Aorta (tissue), 5 donors: ENCODE data around the gene BZW1. TPM values are rescaled to one million over a fixed set of nuclear protein-coding genes. Genes with fewer than 3 reads are reported as not detected.

Experiments used
- ATAC-seq: fragments of 200-7000 bp; cut with Tn5 transposase; one replicate; pipeline ENCODE4 v1.9.1; 2022; ENCODE audit warnings: moderate library complexity; ENCODE audit not compliant: low FRiP score
- DNase-seq, 2 donors: peaks; one replicate each; pipeline ENCODE4 v3.0.0-alpha.2; 2020
- H3K27ac ChIP-seq, 2 donors: one replicate each; pipeline ENCODE4 v1.5.1; 2013; ENCODE audit warnings: low read length in 2 of 2, mild to moderate bottlenecking in 2 of 2, moderate library complexity in 2 of 2, control low read depth in 1 of 2, inconsistent platforms in 1 of 2, low read depth in 1 of 2
- H3K27me3 ChIP-seq, 2 donors: one replicate each; pipeline ENCODE4 v1.6.1; 2013; ENCODE audit warnings: control low read depth in 1 of 2, low read length in 1 of 2, mild to moderate bottlenecking in 1 of 2, moderate library complexity in 1 of 2; ENCODE audit not compliant: insufficient read depth in 2 of 2, control insufficient read depth in 1 of 2
- H3K36me3 ChIP-seq, 2 donors: one replicate each; pipeline ENCODE4 v1.6.1; 2013; ENCODE audit warnings: control low read depth in 1 of 2, low read length in 1 of 2, mild to moderate bottlenecking in 1 of 2; ENCODE audit not compliant: insufficient read depth in 2 of 2, control insufficient read depth in 1 of 2
- H3K4me1 ChIP-seq, 2 donors: one replicate each; pipeline ENCODE4 v1.6.1; 2013; ENCODE audit warnings: low read length in 2 of 2, control low read depth in 1 of 2, mild to moderate bottlenecking in 1 of 2, moderate library complexity in 1 of 2; ENCODE audit not compliant: insufficient read depth in 2 of 2, control insufficient read depth in 1 of 2
- H3K4me3 ChIP-seq, 2 donors: one replicate each; pipeline ENCODE4 v1.5.1; 2013; ENCODE audit warnings: low read length in 2 of 2, control low read depth in 1 of 2, mild to moderate bottlenecking in 1 of 2
- H3K9me3 ChIP-seq: one replicate; pipeline ENCODE4 v1.6.1; 2013; ENCODE audit warnings: mild to moderate bottlenecking, low read length; ENCODE audit not compliant: control insufficient read depth
- WGBS, 2 donors: extraction: QIAGEN DNeasy Blood & Tissue Kit; methylation state at CpG; one replicate each; pipeline ENCODE4 v1.1.7; 2013; 5-methylcytosine and 5-hydroxymethylcytosine counted together
- intact Hi-C, 2 donors: fragments of 100-400 bp; cut with DNase I; formaldehyde crosslinking; loops; one replicate each; pipeline versions ENCODE4 v1.14.2 to v1.15.0; 2022
- polyA plus RNA-seq, 2 donors: library from polyadenylated mRNA; stranded (reverse); fragments of 200-250 nt; gene quantifications; one replicate each; pipeline ENCODE4 v1.2.3, GENCODE V29; 2013
- total RNA-seq, 2 donors: library from RNA; stranded (reverse); fragmentation: NEBNext Ultra II Directional; extraction: Animal tissue kit (Norgen Biotek cat#: 25700); gene quantifications; one replicate each; pipeline ENCODE4 v1.2.1, GENCODE V29; 2021
- donor health status: healthy with polysubstance abuse.
- donor health status: Bipolar disorder and iron deficiency.
- donor health status: DM: no; HTN: no; CAD: no.
- donor health status: DM: no; HTN: no; CAD: no.
- donor health status: DM: yes; HTN: yes; CAD: no.

BZW1 gene
- total and polyA plus RNA-seq, 4 donors: 73.1 to 250 (median 136) TPM

DNA sequence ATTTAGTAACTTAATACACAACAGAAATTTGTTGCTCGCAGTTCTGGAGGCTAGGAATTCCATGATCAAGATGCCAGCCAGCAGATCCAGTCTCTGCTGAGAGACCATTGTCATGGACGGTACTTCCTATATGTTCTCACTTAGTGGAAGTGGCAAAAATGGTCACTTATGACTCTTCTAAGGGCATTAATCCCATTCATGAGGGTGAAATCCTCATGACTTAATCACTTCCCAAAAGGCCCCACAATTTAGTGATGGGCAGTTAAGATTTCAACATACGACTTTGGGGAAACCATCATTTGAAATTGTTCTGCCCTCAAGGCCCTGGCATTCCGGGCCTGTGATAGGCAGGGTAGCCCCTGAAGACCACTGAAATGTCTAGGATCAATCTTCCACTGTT, 23.0 kb downstream of the BZW1 start:
- 89 to 91% methylated on average over 4 of the region's 4 CpGs for WGBS, 2 donors
- no peak for DNase-seq
- no peak for ATAC-seq
- Histone ChIP-seq H3K9me3 (peaks cover 1% of the 10 kb centered on the region), H3K4me3 (no peak overlapping the region), H3K27me3 (no peaks in the 10 kb centered on the region), H3K4me1 (no peaks in the 10 kb centered on the region), H3K27ac (no peak overlapping the region), H3K36me3 (no peaks in the 10 kb centered on the region)
- intact Hi-C loops: no loop called here

GRCh38 chr2:200839513-200839912, 27.8 kb downstream of the BZW1 start:
- DNase-seq (no peak), ATAC-seq (no peak)
- Histone ChIP-seq H3K4me3 (no peak overlapping the region), H3K27me3 (no peaks in the 10 kb centered on the region), H3K27ac (no peak overlapping the region), H3K36me3 (no peaks in the 10 kb centered on the region), H3K9me3 (peaks cover 1% of the 10 kb centered on the region), H3K4me1 (no peaks in the 10 kb centered on the region)
- WGBS, 2 donors: 92 to 97% methylated on average over 3 of the region's 3 CpGs
- intact Hi-C loops: no loop called here

DNA sequence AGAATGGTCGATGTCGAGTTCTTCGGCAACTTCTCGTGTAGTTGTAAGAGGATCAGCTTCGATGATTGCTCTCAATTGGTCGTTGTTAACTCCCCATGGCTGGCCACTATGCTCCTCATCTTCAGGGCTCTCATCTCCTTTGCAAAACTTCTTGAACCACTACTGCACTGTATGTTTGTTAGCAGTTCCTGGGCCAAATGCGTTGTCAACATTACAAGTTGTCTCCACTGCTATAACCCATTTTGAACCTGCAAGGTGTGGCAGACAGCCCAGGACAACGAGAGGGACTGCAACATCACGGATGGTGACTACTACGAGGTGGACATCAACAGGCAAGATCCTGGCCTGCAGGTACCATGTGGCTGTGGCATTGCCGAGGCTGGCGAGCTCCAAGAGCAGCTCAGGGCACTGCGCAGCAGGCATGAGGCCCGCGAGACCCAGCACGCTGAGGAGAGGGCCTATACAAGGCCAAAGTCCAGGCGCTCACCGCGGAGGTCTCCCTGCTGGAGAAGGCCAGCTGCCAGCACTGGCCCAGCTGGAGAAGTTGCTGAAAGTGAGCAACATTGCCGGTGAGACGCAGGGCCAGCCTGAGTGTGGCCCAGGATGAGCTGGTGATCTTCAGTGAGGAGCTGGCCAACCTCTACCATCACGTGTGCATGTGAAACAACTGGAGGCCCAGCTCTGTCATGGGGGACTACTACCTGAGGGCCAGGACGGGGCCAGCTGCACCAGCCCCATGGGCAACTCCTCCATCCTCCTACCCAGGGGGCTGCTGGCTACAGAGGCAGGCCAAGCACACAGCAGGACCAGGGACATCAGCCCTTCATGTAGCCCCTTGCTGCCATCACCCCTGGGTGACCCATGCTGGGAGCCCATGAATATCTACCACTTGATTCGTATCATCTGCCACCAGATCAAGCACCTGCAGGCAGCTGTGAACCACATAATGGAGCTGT, 32.6 kb downstream of the BZW1 start:
- ATAC-seq: no peak

DNA sequence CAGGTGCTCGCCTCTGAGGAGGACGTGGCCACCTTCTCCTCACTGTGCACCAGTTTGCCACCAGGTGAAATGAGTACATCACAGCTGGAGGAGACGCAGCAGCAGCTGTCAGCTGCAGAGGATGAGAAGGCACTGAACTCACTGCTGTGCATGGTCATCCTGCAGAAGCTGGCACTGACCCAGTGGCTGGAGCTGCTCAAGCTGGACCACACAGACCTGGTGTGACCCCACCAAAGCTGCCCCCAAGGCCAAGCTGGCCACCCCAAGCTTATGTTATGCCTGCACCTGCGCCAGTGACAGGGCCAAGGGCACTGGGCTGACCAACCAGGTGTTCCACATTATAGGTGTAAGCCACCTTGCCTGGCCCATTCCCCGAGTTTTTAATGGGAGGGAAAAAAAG, 33.5 kb downstream of the BZW1 start:
- DNase-seq (no peak), ATAC-seq (no peak)
- intact Hi-C loops: no loop called here
- Histone ChIP-seq H3K27ac (no peak overlapping the region), H3K9me3 (no peaks in the 10 kb centered on the region), H3K4me1 (no peaks in the 10 kb centered on the region), H3K4me3 (no peak overlapping the region), H3K36me3 (no peaks in the 10 kb centered on the region), H3K27me3 (no peaks in the 10 kb centered on the region)
- 84 to 90% methylated on average over 5 of the region's 5 CpGs for WGBS, 2 donors

More for the DNA sequence above, 32.6 kb downstream of the BZW1 start:
- H3K27ac ChIP-seq: no peak overlapping the region
- H3K27me3 ChIP-seq: no peaks in the 10 kb centered on the region
- no peak for DNase-seq
- H3K4me1 ChIP-seq: no peaks in the 10 kb centered on the region
- intact Hi-C loops: no loop called here
- H3K36me3 ChIP-seq: no peaks in the 10 kb centered on the region
- 89 to 92% methylated on average over 24 of the region's 24 CpGs for WGBS, 2 donors
- H3K4me3 ChIP-seq: no peak overlapping the region
- H3K9me3 ChIP-seq: no peaks in the 10 kb centered on the region

GRCh38 chr2:200845669-200846325, 34.1 kb downstream of the BZW1 start:
- Histone ChIP-seq H3K4me1 (no peaks in the 10 kb centered on the region), H3K27me3 (no peaks in the 10 kb centered on the region), H3K27ac (no peak overlapping the region), H3K9me3 (no peaks in the 10 kb centered on the region), H3K36me3 (no peaks in the 10 kb centered on the region), H3K4me3 (no peak overlapping the region)
- intact Hi-C loops: no loop called here
- no peak for ATAC-seq
- no peak for DNase-seq
- 86 to 89% methylated on average over 10 of the region's 10 CpGs for WGBS, 2 donors

DNA sequence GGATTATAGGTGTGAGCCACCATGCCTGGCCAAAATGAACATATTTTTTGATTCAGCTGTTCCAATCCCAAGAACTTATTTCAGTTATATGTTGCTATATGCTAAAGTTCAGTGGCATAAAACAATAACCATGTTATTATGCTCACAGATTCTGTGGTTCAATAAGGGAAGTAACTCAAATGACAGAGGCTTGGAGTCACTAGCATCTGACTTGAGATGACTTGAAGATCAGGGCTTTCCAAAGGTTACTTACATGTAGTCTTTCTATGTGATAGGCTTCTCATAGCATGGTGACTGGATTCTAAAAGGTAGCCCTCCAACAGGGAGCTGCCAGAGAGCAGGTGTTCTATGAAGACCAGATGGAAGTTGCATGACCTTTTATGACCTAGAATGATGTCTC, 35.6 kb downstream of the BZW1 start:
- intact Hi-C loops: no loop called here
- ATAC-seq: no peak
- Histone ChIP-seq H3K27ac (no peak overlapping the region), H3K4me3 (no peak overlapping the region), H3K36me3 (peaks cover 0 to 5% of the 10 kb centered on the region in 2 donors), H3K9me3 (no peaks in the 10 kb centered on the region), H3K4me1 (no peaks in the 10 kb centered on the region), H3K27me3 (no peaks in the 10 kb centered on the region)
- DNase-seq: no peak

DNA sequence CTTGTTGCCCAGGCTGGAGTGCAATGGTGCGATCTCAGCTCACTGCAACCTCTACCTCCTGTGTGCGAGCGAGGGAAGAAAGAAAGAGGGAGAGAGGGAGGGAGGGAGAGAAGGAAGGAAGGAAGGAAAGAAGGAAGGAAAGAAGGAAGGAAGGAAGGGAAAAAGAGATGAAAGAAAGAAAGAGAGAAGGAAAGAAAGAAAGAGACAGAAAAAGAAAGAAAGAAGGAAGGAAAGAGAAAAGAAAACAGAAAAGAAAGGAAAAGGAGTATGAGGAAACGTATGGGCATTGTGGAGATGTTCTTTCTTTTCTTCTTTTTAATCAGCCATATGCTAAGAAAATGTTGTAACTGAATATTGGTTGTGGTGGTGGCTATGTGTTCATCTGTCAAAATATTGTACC, 36.2 kb downstream of the BZW1 start:
- intact Hi-C loops: no loop called here
- Histone ChIP-seq H3K27me3 (no peaks in the 10 kb centered on the region), H3K4me1 (no peaks in the 10 kb centered on the region), H3K27ac (no peak overlapping the region), H3K9me3 (no peaks in the 10 kb centered on the region), H3K36me3 (peaks cover 0 to 9% of the 10 kb centered on the region in 2 donors), H3K4me3 (no peak overlapping the region)
- 70 to 91% methylated on average over 4 of the region's 4 CpGs for WGBS, 2 donors
- no peak for ATAC-seq
- no peak for DNase-seq

DNA sequence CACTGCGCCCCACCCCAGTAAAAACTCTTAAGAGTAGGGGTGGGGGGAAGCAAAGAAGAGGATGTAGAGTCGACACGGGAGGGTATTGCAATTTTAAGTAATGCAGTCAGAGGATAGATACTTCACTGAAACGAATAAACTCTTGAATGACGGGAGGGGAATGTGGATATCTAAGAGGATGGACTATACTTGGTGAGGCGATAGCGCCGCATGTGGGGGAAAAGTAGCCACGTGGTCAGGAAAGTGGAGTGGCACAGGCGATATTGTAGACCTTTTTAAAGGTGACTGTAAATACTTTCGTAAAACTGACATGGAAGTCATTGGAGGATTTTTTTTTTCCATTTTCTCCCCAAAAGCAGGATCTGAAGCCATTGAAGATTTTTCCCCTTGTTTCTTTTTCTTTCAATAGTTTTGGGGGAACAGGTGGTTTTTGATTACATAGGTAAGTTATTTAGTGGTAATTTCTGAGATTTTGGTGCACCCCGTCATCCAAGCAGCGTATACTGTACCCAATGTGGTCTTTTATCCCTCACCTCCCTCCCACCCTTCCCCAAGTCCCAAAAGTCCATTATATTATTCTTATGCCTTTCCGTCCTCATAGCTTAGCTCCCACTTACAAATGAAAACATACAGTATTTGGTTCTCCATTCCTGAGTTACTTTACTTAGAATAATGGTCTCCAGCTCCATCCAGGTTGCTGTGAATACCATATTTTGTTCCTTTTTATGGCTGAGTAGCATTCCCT, 39.0 kb downstream of the BZW1 start:
- intact Hi-C loops: no loop called here
- no peak overlapping the region for H3K27ac ChIP-seq
- ATAC-seq (no peak), DNase-seq (no peak)
- no peaks in the 10 kb centered on the region for H3K4me1 ChIP-seq
- H3K36me3 ChIP-seq: peaks cover 11 to 13% of the 10 kb centered on the region in 2 donors
- no peaks in the 10 kb centered on the region for H3K27me3 ChIP-seq
- WGBS, 2 donors: 82 to 83% methylated on average over 14 of the region's 14 CpGs
- H3K4me3 ChIP-seq: no peak overlapping the region
- H3K9me3 ChIP-seq: no peaks in the 10 kb centered on the region
